GM21529 (cell line): Measurements from ENCODE around the gene NELFB.

ENCODE experiments used
- ATAC-seq: cut with Tn5 transposase; IDR thresholded peaks from one replicate; pipeline ENCODE4 v1.9.1; 2021; ENCODE audit not compliant: unreplicated experiment

The NELFB gene

GRCh38 chr9:137267933-137268355, 12.8 kb downstream of the NELFB start:
- ATAC-seq = no peak

- ATAC-seq = no peak
Observed at GRCh38 chr9:137268538-137269201, 13.5 kb downstream of the NELFB start.

- no peak for ATAC-seq
Observed at GRCh38 chr9:137269231-137269772, 14.2 kb downstream of the NELFB start.

- ATAC-seq = no peak
Observed at GRCh38 chr9:137270929-137271695, 16.0 kb downstream of the NELFB start.

GRCh38 chr9:137271696-137272076, 16.6 kb downstream of the NELFB start:
- no peak for ATAC-seq

GRCh38 chr9:137272241-137273094, 17.3 kb downstream of the NELFB start:
- ATAC-seq = no peak

- no peak for ATAC-seq
Observed at GRCh38 chr9:137273095-137273490, 18.0 kb downstream of the NELFB start.

GRCh38 chr9:137273611-137274320, 18.6 kb downstream of the NELFB start:
- no peak for ATAC-seq

GRCh38 chr9:137275203-137275587, 20.1 kb downstream of the NELFB start:
- no peak for ATAC-seq

- no peak for ATAC-seq
Observed at GRCh38 chr9:137275588-137276472, 20.7 kb downstream of the NELFB start.

GRCh38 chr9:137276473-137277328, 21.6 kb downstream of the NELFB start:
- ATAC-seq = no peak

- peak; percentile 72 for ATAC-seq
Observed at GRCh38 chr9:137277329-137278041, 22.4 kb downstream of the NELFB start, which contains the start of gene TOR4A. TSS of gene TOR4A (plus strand) at chr9:137277726. CDS start at chr9:137278690, 964 bp downstream.

- no peak for ATAC-seq
Observed at GRCh38 chr9:137278061-137278701, 23.1 kb downstream of the NELFB start.

- no peak for ATAC-seq
Observed at GRCh38 chr9:137278721-137279711, 23.9 kb downstream of the NELFB start.

GRCh38 chr9:137279741-137280473, 24.8 kb downstream of the NELFB start:
- no peak for ATAC-seq
